Stimulated activated naive CD4-positive, alpha-beta T cell treated with Interleukin-2 at 50 U/mL for 16 hours (primary cell): ENCODE measurements around the gene CHCHD6.

Experiments used
- DNase-seq: peaks from one replicate; lab custom pipeline; 2025; lab: John Stamatoyannopoulos, UW

The CHCHD6 gene

DNA sequence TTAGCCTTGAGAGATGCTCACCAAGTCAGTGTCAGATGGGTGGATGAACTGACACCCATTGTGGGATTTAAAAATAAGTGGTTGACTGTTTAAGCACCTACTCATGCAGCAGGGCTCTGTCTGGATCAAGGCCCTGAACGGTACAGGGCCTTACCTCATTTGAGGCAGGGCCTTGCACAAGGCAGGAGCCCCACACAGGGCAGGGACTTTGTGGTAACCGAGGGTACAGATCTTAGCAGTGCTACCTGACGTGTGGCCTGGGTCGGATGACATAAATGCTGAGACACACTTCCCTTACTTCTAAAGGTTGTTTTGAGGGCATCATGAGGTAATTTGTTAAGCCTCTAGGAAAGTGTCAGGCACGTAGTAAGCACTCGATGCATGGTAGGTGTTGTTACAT lies 219.4 kb downstream of the CHCHD6 start:
- DNase-seq, result no peak

- no peak for DNase-seq
Measured at GRCh38 chr3:126923895-126924294, 219.9 kb downstream of the CHCHD6 start.

GRCh38 chr3:126924458-126924857 lies 220.4 kb downstream of the CHCHD6 start:
- DNase-seq, result no peak

- DNase-seq, result no peak
Measured at GRCh38 chr3:126925411-126926171, 221.6 kb downstream of the CHCHD6 start.

GRCh38 chr3:126926684-126927400 lies 222.8 kb downstream of the CHCHD6 start:
- DNase-seq, result no peak

GRCh38 chr3:126927401-126927750 lies 223.3 kb downstream of the CHCHD6 start:
- no peak for DNase-seq

DNA sequence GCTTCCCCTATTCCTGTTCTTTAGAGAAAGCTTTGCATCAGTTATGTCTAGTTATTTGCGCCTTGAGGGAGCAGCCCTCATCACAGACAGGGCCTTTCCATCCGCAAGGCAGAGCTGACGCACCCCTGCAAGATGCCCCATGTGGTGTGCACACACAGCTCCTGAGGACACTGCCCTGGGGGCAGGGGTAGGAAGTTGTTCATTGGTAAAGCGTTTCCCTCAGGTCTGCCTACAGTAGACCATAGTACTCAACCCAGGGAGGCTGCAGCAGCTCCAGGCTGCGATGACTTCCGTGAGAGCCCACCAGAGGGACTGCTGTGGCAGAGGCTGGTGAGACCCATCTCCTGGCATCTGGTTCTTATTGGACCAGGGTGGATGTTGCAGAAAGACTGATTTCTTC lies 223.8 kb downstream of the CHCHD6 start:
- DNase-seq, result no peak

GRCh38 chr3:126928921-126929474 lies 225.0 kb downstream of the CHCHD6 start:
- no peak for DNase-seq

- DNase-seq, result no peak
Measured at GRCh38 chr3:126930936-126931600, 227.0 kb downstream of the CHCHD6 start.

DNA sequence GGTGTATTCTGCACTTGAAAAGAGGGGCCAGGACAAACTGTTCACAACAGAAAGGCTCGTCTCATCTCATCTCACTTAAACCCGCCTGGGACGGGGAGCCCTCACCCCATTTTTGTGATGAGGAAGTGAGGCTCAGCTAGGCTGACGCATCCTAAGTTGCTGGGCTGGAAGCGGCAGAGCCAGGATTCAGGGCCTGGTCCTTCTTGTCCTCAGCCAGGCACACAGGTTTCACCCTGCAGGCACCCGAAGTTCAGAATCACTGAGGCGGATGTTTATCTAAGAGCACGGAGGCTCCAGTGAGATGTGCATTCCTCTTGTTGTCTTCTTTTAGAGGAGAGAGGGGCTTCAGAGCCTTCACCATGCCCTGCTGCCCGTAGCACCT lies 227.8 kb downstream of the CHCHD6 start:
- no peak for DNase-seq

- DNase-seq, result no peak
Measured at GRCh38 chr3:126932188-126932931, 228.3 kb downstream of the CHCHD6 start.

- DNase-seq, result no peak
Measured at GRCh38 chr3:126934031-126934531, 230.0 kb downstream of the CHCHD6 start.

GRCh38 chr3:126934991-126935390 lies 231.0 kb downstream of the CHCHD6 start:
- no peak for DNase-seq

DNA sequence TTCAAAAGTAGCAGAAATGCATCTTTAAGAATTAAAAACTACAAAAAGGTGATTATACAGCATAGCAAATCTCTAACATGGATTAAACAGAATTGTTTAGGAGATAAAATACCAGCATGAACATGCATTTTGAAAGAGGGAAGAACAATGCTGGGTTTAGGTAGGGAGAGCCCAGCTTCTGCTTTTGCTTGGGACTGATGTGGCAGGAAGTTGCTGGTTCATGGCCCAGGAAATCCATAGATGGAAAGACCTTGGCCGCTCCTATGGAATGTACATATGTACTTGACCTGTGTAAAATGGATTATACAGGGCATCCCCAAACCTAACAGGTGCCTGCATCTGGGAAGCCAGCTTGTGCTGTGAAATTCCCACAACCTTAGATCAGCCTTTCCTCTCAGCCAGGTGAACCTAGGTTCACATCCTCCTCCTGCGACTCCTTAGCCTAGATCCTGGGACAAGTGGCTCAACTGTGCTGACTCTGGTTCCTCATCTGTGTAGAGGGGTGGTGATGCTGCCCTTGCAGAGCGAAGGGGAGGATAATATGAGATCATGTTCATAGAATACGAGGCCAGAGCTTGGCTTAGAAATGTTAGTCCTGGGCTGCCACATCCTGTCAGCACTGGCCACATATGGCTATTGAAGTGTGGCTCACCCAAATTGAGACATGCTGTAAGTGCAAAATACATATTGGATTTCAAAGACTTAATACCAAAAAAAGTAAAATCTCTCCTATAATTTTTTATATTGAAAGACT lies 231.9 kb downstream of the CHCHD6 start:
- no peak for DNase-seq

DNA sequence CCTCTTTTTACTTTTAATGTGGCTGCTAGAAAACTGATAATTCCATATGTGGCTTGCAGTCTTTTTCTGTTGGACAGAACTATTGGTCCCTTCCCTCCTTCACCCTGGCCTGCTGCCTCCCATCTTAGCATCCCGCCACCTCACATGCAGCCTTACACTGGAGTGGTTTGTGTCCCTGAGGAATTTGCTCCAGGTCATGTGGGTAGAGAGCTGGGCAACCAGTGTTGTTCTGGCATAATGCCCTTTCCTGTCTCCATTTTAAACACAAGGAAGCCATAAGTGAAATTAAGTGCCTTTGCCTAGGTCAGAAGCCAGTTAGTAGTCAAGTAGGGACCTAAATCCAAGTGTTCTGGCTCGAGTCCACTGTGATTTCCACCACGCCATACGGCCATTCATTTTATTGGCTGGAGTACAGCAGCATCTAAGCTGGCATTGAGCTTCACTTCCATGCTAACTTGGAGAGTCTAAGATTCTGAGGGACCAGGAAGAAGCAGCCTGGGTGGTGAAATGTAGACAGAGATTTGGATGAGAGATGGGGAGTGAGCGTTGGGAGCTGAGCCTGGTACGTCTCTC lies 232.9 kb downstream of the CHCHD6 start:
- no peak for DNase-seq

DNA sequence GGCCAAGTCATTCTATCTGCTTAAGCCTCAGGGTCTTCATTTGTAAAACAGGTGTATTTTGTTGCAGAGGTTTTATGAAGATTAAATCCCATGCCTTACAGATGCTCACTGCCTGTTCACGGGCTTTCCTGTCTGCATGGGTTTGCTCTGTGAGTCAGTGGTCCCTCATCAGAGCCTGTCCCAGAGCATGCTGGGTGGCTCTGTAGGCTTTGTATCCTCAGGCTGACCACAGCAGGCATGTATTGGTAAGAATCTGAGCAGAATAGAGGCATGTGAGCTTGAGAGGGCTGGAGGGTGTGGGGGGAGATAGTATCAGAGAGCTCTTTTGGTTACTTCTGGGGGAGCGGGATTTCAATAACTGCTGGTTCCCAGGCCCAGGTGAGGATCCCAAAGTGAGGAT lies 233.5 kb downstream of the CHCHD6 start:
- DNase-seq, result no peak

DNA sequence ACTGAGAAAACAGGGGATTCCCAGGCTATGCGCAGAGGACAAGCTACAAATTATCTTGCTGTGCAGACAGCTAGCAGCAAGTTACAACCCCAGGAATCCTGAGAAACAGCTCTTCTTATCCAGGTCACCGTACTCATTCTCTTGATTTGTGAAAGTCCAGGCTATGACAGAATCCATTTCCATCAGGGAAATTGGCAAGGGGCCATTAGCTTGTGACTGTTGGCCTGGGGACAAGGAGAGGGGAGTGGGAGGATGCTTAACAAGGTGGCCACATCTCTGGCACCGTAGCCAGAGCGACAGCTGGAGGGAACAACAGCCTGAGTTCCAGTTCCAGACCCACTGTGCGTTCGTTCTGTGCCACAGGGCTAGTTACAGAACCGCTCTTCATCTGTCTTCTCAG lies 233.9 kb downstream of the CHCHD6 start:
- no peak for DNase-seq

- no peak for DNase-seq
Measured at GRCh38 chr3:126938520-126939337, 234.7 kb downstream of the CHCHD6 start.

DNA sequence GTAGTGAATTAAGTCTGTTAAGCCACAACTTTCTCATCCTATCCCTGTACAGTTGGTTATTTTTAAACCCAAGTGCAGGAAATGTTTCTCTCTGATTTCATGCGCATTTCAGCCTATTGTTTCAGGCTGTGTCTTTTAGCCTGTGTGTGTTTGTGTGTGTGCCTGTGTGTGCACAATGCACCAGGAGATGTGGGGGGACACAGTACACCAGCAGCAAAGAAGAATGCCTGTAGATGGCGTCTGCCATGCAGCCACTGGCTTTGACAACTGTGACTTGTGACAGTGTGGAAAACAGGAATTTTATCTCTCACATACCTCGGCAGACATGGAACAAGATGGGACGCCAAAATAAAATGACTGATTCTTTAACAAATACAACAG lies 235.3 kb downstream of the CHCHD6 start:
- DNase-seq, result no peak

DNA sequence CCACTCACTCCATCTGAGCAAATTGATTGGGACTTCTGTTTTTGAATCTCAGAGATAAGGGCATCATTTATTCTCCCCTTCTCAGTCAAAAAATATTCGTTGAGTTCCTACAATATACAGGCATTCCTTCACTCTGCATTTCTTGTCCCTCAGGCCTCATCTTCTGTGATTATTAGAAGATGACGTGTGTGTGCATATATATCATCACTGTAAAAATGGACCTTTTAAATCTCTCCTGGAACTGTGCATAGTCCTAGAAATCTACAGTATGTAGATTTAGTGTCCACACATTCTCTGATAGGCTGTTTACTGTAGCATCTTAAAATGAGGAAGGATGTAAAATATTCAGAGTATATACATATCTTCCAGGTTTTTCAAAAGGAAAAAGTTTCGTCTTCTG lies 235.7 kb downstream of the CHCHD6 start:
- no peak for DNase-seq
